Measurements from ENCODE around the gene HES6. TPM values are rescaled to one million over a fixed set of nuclear protein-coding genes. Genes with fewer than 3 reads are reported as not detected.
A peak's percentile ranks its signal among the peaks of the same experiment; 100 is the strongest.

Gene HES6
- total and polyA plus RNA-seq, 2 donors: 16.1 to 18.7 TPM

DNA sequence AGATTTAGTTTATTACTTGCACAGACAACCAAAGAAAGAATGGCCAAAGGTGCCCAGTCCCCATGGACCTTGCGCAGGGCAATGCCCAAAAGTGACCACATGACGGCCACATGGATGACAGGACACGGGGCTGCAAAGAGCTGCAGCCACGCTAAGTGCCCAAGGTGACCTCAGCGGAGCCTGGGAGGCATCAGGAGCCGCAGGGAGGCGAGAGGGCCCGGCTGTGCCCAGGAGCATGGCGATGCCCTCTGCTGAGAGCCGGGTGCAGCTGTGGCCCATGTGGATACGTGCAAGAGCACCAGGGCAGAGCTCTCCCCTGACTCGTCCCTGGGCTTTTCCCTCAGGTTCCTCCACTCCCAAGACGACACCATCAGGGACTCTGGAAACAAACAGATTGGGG is 14.7 kb downstream of the HES6 start:
- H3K27me3 ChIP-seq (ENCODE audit: control insufficient read depth in 2 of 2, insufficient read depth in 1 of 2, low read length in 1 of 2): peaks cover 0 to 3% of the 10 kb centered on the region in 2 donors
- H3K9me3 ChIP-seq (ENCODE audit: control insufficient read depth in 2 of 2, insufficient read depth in 1 of 2, low read length in 1 of 2): no peaks in the 10 kb centered on the region
- 98% methylated on average over 13 of the region's 13 CpGs for WGBS
- H3K4me1 ChIP-seq (ENCODE audit: control insufficient read depth in 2 of 2, insufficient read depth in 2 of 2, low read length in 2 of 2): no peaks in the 10 kb centered on the region
- no peak overlapping the region for H3K27ac ChIP-seq (ENCODE audit: low read depth in 1 of 2, low read length in 1 of 2)
- peaks cover 0 to 6% of the 10 kb centered on the region in 2 donors for H3K36me3 ChIP-seq (ENCODE audit: control insufficient read depth in 2 of 2, insufficient read depth in 2 of 2, low read length in 1 of 2)
- no peak for DNase-seq (ENCODE audit: low read depth in 6 of 9, low spot score in 9 of 9)
- no peak overlapping the region for H3K4me3 ChIP-seq (ENCODE audit: low read length in 2 of 2)

DNA sequence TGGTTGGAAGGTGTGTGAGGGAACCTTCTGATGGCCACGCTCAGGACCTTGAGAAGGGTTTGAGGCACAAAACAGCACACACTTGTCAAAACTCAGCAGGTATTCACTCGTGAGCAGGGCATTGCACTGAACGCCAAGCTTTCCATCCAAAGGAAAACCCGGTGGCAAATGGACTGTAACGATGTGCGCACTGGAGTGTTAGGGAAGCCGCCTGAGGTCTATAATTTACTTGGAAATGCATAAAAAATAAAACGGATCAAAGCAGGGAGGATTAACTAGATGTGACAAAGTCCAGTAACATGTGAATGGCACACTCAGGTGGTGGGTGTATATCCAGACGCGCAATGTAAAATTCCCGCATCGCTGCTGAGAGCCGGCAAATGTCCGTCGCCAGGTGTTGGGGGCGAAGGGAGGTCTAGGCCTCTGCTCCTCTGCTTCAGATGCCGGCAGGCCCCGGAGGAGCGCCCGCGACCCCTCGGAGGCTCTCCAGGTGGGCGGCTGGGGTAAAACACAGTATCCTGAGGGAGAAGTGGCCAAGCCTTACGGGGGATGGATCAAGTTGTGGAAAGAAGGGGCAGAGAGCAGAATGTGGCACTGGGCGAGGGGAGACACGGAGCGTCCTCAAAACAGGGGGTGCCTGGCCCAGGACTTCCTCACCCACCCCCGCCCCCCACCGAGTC is 15.3 kb downstream of the HES6 start:
- Histone ChIP-seq H3K4me3 (ENCODE audit: low read length in 2 of 2) (no peak overlapping the region), H3K4me1 (ENCODE audit: control insufficient read depth in 2 of 2, insufficient read depth in 2 of 2, low read length in 2 of 2) (no peaks in the 10 kb centered on the region), H3K27ac (ENCODE audit: low read depth in 1 of 2, low read length in 1 of 2) (no peak overlapping the region), H3K27me3 (ENCODE audit: control insufficient read depth in 2 of 2, insufficient read depth in 1 of 2, low read length in 1 of 2) (no peaks in the 10 kb centered on the region), H3K9me3 (ENCODE audit: control insufficient read depth in 2 of 2, insufficient read depth in 1 of 2, low read length in 1 of 2) (no peaks in the 10 kb centered on the region), H3K36me3 (ENCODE audit: control insufficient read depth in 2 of 2, insufficient read depth in 2 of 2, low read length in 1 of 2) (peaks cover 0 to 6% of the 10 kb centered on the region in 2 donors)
- no peak for DNase-seq (ENCODE audit: low read depth in 6 of 9, low spot score in 9 of 9)
- WGBS: 98% methylated on average over 29 of the region's 29 CpGs

DNA sequence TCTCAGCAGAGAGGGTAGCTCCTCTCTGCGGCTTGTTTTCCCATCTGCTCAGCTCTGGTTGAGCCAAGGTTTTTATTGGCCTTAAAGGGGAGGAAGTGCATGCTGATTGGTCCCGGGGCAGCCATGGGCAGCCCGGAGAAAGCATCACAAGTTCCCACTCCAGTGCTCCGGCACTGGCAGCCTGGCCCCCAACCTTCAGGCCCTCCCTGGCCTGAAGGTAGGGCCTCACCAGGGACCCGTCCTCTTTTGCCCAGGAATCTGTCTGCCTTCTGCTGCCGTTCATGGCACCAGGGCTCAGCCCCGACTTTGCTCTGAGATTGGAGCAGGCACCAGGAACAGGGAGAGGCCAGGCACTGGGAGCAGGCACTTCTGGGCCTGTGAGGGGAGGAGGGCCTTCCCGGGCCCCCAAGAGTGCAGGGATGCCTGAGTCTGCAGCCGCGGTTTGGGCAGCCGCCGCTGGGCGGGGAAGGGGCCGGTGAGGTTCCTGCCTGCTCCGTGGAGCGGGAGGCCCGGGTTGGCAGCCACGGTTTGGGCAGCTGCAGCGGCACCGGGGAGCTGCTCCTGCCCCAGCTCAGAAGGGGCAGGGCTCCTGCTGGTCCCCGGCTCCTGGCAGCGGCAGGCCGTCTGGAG is 18.8 kb downstream of the HES6 start:
- 87% methylated on average over 23 of the region's 23 CpGs for WGBS
- Histone ChIP-seq H3K4me1 (ENCODE audit: control insufficient read depth in 2 of 2, insufficient read depth in 2 of 2, low read length in 2 of 2) (no peaks in the 10 kb centered on the region), H3K27me3 (ENCODE audit: control insufficient read depth in 2 of 2, insufficient read depth in 1 of 2, low read length in 1 of 2) (no peaks in the 10 kb centered on the region), H3K27ac (ENCODE audit: low read depth in 1 of 2, low read length in 1 of 2) (no peak overlapping the region), H3K4me3 (ENCODE audit: low read length in 2 of 2) (no peak overlapping the region), H3K36me3 (ENCODE audit: control insufficient read depth in 2 of 2, insufficient read depth in 2 of 2, low read length in 1 of 2) (peaks cover 0 to 2% of the 10 kb centered on the region in 2 donors), H3K9me3 (ENCODE audit: control insufficient read depth in 2 of 2, insufficient read depth in 1 of 2, low read length in 1 of 2) (no peaks in the 10 kb centered on the region)
- no peak for DNase-seq (ENCODE audit: low read depth in 6 of 9, low spot score in 9 of 9)

DNA sequence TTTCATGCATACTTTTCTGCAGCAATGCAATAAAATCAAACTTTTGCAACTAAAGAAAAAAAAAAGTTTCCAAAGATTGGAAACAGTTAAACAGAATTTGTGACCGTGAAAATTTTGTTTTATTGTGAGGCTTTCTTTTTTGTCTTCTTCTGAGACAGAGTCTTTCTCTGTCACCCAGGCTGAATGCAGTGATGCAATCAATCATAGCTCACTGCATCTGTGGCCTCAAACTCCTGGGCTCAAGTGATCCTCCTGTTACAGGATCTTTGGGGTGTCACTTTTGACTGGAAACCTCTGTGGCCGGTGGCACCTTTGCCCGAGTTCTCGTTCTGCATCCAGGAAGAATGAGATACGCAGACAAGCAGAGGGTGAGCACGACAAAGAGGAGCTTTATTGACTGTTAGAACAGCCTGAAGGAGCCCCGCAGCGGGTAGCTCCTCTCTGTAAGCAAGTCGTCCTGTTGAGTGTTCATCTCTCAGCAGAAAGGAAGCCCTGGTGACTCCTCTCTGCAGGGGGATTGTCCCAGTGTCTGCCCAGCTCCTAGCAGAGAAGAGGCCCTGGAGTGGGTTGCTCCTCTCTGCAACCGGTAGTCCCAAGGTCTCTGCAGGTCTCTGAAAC is 19.5 kb downstream of the HES6 start:
- peaks cover 0 to 2% of the 10 kb centered on the region in 2 donors for H3K27me3 ChIP-seq (ENCODE audit: control insufficient read depth in 2 of 2, insufficient read depth in 1 of 2, low read length in 1 of 2)
- DNase-seq (ENCODE audit: low read depth in 6 of 9, low spot score in 9 of 9): no peak
- no peak overlapping the region for H3K4me3 ChIP-seq (ENCODE audit: low read length in 2 of 2)
- no peak overlapping the region for H3K27ac ChIP-seq (ENCODE audit: low read depth in 1 of 2, low read length in 1 of 2)
- H3K9me3 ChIP-seq (ENCODE audit: control insufficient read depth in 2 of 2, insufficient read depth in 1 of 2, low read length in 1 of 2): no peaks in the 10 kb centered on the region
- 89% methylated on average over 10 of the region's 10 CpGs for WGBS
- H3K36me3 ChIP-seq (ENCODE audit: control insufficient read depth in 2 of 2, insufficient read depth in 2 of 2, low read length in 1 of 2): peaks cover 0 to 2% of the 10 kb centered on the region in 2 donors
- H3K4me1 ChIP-seq (ENCODE audit: control insufficient read depth in 2 of 2, insufficient read depth in 2 of 2, low read length in 2 of 2): no peaks in the 10 kb centered on the region

DNA sequence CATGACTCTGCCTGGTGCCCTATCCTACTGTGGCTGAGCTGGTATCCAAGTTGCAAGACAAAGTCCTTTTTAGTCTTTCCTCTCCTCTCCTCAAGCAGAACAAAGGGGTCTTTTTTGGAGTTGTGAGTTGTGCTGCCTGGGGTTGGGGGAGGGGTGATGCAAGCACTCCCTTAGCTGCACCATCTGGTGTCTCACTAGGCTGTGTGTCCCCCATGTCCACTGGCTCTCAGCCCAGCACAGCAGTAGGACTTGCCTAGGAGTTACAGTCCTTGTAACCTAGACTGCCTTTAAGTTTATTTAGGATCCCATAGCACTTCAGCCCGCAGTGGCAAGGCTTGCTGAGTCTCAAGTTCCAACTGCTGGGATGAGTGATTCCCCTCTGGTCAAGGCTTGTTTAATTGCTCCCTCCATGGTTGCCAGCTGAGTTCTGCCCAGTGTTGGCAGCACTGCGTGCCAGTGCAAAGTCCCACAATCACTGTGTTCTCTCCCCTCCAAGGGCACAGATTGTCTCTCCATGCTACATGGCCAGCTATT is 23.1 kb downstream of the HES6 start:
- H3K27ac ChIP-seq (ENCODE audit: low read depth in 1 of 2, low read length in 1 of 2): no peak overlapping the region
- no peaks in the 10 kb centered on the region for H3K4me1 ChIP-seq (ENCODE audit: control insufficient read depth in 2 of 2, insufficient read depth in 2 of 2, low read length in 2 of 2)
- peaks cover 0 to 5% of the 10 kb centered on the region in 2 donors for H3K27me3 ChIP-seq (ENCODE audit: control insufficient read depth in 2 of 2, insufficient read depth in 1 of 2, low read length in 1 of 2)
- H3K4me3 ChIP-seq (ENCODE audit: low read length in 2 of 2): no peak overlapping the region
- no peaks in the 10 kb centered on the region for H3K9me3 ChIP-seq (ENCODE audit: control insufficient read depth in 2 of 2, insufficient read depth in 1 of 2, low read length in 1 of 2)
- WGBS: 94% methylated on average over 2 of the region's 2 CpGs
- no peak for DNase-seq (ENCODE audit: low read depth in 6 of 9, low spot score in 9 of 9)
- H3K36me3 ChIP-seq (ENCODE audit: control insufficient read depth in 2 of 2, insufficient read depth in 2 of 2, low read length in 1 of 2): no peaks in the 10 kb centered on the region

DNA sequence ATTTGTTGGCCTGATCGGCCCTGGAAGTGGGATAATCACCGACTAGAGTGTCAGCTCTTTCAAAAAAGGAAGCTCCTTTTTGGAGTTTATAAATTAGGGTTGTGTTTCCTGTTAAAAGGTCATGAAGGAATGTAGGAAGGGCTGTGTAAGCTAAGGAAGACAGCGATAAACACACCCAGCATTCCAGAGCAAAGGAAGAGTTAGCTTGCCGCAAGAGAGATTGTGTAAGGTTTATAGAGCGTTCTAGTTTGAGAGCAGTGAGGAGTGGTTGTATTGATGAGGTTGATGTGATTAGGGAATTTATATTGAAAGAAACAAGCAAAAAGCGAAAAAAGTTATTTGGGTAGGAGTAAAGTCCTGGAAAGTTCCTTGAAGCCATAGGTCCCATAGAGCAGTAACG is 32.8 kb downstream of the HES6 start:
- WGBS: 89% methylated on average over 7 of the region's 7 CpGs
- peaks cover 0 to 16% of the 10 kb centered on the region in 2 donors for H3K27me3 ChIP-seq (ENCODE audit: control insufficient read depth in 2 of 2, insufficient read depth in 1 of 2, low read length in 1 of 2)
- no peak overlapping the region for H3K27ac ChIP-seq (ENCODE audit: low read depth in 1 of 2, low read length in 1 of 2)
- no peak overlapping the region for H3K4me3 ChIP-seq (ENCODE audit: low read length in 2 of 2)
- H3K9me3 ChIP-seq (ENCODE audit: control insufficient read depth in 2 of 2, insufficient read depth in 1 of 2, low read length in 1 of 2): no peaks in the 10 kb centered on the region
- H3K36me3 ChIP-seq (ENCODE audit: control insufficient read depth in 2 of 2, insufficient read depth in 2 of 2, low read length in 1 of 2): no peaks in the 10 kb centered on the region
- H3K4me1 ChIP-seq (ENCODE audit: control insufficient read depth in 2 of 2, insufficient read depth in 2 of 2, low read length in 2 of 2): peaks cover 6 to 12% of the 10 kb centered on the region in 2 donors
- DNase-seq (ENCODE audit: low read depth in 6 of 9, low spot score in 9 of 9): no peak

DNA sequence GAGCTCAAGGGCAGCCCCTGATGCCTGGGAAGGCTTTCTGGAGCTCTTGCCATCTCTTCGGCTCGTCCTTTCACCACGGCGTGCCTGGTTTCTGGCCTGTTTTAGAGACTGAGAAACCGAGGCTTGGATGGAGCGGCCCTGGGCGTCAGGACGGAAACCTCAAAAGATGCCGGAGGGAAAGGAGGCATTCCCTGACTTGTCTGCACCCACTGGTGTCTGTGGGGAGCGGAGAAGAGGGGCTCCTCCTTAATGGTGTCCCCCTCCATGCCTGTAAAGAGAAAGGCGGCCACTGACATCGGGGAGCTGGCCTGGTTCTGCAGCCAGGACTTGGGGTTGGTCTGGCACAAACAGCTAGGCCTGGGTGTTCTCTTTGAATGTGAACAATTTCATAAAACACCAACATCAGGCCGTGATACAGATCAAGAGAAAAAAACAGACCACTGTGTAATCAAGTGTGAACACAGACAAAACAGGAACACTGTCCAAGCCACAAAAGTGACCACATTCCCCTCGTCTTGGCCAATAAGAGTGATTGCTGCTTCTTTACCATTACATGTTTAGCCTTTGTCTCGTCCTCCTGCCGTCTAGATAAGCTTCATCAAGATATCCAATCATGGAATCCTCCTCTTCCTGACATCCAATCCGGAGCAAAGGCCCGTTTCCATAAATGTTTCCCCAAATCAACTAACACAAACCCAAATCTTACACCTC is 35.7 kb downstream of the HES6 start:
- 74% methylated on average over 18 of the region's 18 CpGs for WGBS
- peak overlapping the region; percentile 32 to 75 for H3K27ac ChIP-seq (ENCODE audit: low read depth in 1 of 2, low read length in 1 of 2)
- H3K4me3 ChIP-seq (ENCODE audit: low read length in 2 of 2): peak overlapping the region; percentile 45 to 79
- no peak for DNase-seq (ENCODE audit: low read depth in 6 of 9, low spot score in 9 of 9)
- H3K9me3 ChIP-seq (ENCODE audit: control insufficient read depth in 2 of 2, insufficient read depth in 1 of 2, low read length in 1 of 2): no peaks in the 10 kb centered on the region
- H3K4me1 ChIP-seq (ENCODE audit: control insufficient read depth in 2 of 2, insufficient read depth in 2 of 2, low read length in 2 of 2): peaks cover 8 to 20% of the 10 kb centered on the region in 2 donors
- H3K27me3 ChIP-seq (ENCODE audit: control insufficient read depth in 2 of 2, insufficient read depth in 1 of 2, low read length in 1 of 2): peaks cover 0 to 8% of the 10 kb centered on the region in 2 donors
- no peaks in the 10 kb centered on the region for H3K36me3 ChIP-seq (ENCODE audit: control insufficient read depth in 2 of 2, insufficient read depth in 2 of 2, low read length in 1 of 2)

DNA sequence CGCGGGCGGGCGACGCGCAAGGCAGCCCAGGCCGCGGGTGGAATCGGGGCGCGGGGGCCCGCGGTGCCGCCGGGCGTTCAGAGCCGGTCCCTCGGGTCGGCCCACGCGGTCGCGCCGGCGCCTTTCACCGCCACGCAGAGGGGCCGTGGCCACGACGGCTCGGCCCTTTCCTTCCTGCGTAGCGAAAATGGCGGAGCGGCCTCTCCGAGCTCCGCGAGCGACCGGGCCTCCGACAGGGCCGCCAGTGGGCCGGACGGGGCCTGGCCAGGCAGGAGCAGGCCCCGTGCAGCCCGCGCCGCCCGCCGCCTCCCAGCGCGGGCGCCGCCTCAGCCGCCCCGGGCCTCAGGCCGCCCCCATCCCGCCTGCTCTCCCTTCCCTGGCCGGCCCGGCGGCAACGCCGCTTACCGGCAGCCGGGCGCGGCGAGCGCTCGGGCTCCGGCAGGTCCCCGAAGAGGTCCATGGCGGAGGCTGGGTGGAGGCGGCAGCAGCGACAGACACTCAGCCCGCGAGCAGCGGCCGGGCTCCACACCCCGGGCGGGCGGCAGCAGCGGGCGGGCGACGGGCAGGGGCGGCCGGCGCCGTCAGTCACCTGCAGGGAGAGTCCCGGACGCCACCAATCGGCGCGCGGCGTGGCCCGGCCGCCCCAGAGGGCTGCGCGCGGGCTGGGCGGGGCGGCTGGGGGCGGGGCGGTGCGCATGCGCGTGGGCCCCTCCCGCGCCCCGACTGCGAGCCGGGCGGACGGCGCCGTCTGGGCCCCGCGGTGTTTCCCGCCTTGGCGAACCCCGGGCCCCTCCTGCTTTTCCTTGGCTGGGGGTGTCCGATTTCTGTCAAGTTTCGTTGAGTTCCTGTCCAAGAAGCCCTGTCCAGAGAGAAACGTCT is 36.5 kb downstream of the HES6 start, which contains the start of gene ILKAP:
ILKAP (minus strand) TSS at position 602 of the 879 bp plus-strand sequence; CDS start at position 460, 142 bp downstream.
- peaks cover 8 to 20% of the 10 kb centered on the region in 2 donors for H3K4me1 ChIP-seq (ENCODE audit: control insufficient read depth in 2 of 2, insufficient read depth in 2 of 2, low read length in 2 of 2)

More for the DNA sequence above, 36.5 kb downstream of the HES6 start, which contains the start of gene ILKAP:
- H3K9me3 ChIP-seq (ENCODE audit: control insufficient read depth in 2 of 2, insufficient read depth in 1 of 2, low read length in 1 of 2): no peaks in the 10 kb centered on the region
- no peaks in the 10 kb centered on the region for H3K36me3 ChIP-seq (ENCODE audit: control insufficient read depth in 2 of 2, insufficient read depth in 2 of 2, low read length in 1 of 2)
- WGBS: under 1% methylated on average over 126 of the region's 126 CpGs
- DNase-seq (ENCODE audit: low read depth in 6 of 9, low spot score in 9 of 9): peak; percentile 31 to 90 (median 76)
- peaks cover 0 to 7% of the 10 kb centered on the region in 2 donors for H3K27me3 ChIP-seq (ENCODE audit: control insufficient read depth in 2 of 2, insufficient read depth in 1 of 2, low read length in 1 of 2)
- H3K4me3 ChIP-seq (ENCODE audit: low read length in 2 of 2): peak within 1 kb of the TSS; percentile 70 to 79
- H3K27ac ChIP-seq (ENCODE audit: low read depth in 1 of 2, low read length in 1 of 2): peak within 1 kb of the TSS; percentile 32 to 92

All from thymus (tissue), 11 donors.